ENCODE measurements around the gene RAB24.
"Not testable (repeated sequence)": the region's sequence is repeated elsewhere in the genome, so short reads cannot be mapped to it uniquely, and the experiment has no call there.

The RAB24 gene

GRCh38 chr5:177290816-177291596, 12.5 kb downstream of the RAB24 start:
- no peak for DNase-seq

GRCh38 chr5:177288191-177288590, 15.3 kb downstream of the RAB24 start:
- DNase-seq, result no peak

- no peak for DNase-seq
Measured at GRCh38 chr5:177276886-177277285, 26.6 kb downstream of the RAB24 start.

GRCh38 chr5:177275883-177276282, 27.6 kb downstream of the RAB24 start:
- no peak for DNase-seq

GRCh38 chr5:177271113-177271512, 32.4 kb downstream of the RAB24 start:
- no peak for DNase-seq

- no peak for DNase-seq
Measured at GRCh38 chr5:177270653-177271052, 32.9 kb downstream of the RAB24 start.

GRCh38 chr5:177269976-177270375, 33.5 kb downstream of the RAB24 start:
- DNase-seq, result no peak

GRCh38 chr5:177269232-177269895, 34.2 kb downstream of the RAB24 start:
- no peak for DNase-seq

GRCh38 chr5:177265395-177265794, 38.1 kb downstream of the RAB24 start:
- DNase-seq, result no peak

- DNase-seq, result no peak
Measured at GRCh38 chr5:177264178-177264577, 39.3 kb downstream of the RAB24 start.

- no peak for DNase-seq
Measured at GRCh38 chr5:177261510-177261909, 42.0 kb downstream of the RAB24 start.

GRCh38 chr5:177260961-177261360, 42.6 kb downstream of the RAB24 start:
- no peak for DNase-seq

GRCh38 chr5:177258711-177259110, 44.8 kb downstream of the RAB24 start:
- not testable (repeated sequence) for DNase-seq

GRCh38 chr5:177256296-177256695, 47.2 kb downstream of the RAB24 start:
- no peak for DNase-seq

- DNase-seq, result no peak
Measured at GRCh38 chr5:177253252-177253651, 50.3 kb downstream of the RAB24 start.

Data from activated CD8-positive, alpha-beta memory T cell treated with anti-CD3 and anti-CD28 coated beads for 24 hours (primary cell).